ENCODE data around the gene TMTC2.

Gene TMTC2

DNA sequence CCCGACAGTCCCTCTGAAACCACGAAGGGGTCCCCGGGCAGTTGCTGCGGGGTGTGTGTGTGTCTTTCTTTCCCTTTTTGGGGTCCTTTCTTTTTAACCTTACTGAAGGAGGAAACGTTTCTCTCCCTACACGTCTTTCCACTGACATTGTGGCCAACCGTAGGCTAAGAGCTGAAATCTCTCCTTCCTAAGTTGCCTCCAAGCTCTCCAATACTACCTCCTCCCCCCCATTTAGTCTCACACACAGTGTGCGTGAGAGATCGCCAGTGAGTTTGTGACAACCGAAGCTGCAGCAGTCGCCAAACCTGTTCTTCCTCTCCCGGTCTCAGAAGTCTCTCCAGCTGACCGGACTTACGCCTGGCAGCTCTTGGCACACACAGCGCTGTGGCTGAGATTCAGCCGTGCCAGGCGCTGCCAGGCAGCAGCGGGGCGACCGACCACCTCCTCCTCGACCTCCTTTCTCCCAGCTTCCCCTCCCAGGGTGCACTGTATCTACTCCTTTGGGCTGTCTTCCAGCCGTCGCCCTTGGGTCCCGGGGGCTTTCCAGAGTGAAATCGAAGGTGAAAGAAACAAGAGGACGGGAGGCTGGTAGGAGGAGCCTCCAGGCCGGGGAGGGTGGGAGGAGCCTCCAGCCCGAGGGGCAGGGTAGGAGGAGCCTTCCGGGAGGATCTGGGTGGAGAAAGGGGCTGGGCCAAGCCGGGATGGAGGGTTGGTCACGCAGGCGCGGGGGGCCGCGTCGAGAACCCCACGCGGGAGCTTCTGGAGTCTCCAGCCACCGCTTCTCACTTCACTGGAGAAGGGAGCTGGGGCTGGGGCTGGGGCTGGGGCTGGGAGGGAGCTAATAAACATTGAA, at the start of gene TMTC2:
Gene TMTC2 (plus strand): TSS at position 739 of the 853 bp plus-strand sequence.
- DNase-seq = peak; percentile 89
- TF ChIP-seq, protein P1, sequence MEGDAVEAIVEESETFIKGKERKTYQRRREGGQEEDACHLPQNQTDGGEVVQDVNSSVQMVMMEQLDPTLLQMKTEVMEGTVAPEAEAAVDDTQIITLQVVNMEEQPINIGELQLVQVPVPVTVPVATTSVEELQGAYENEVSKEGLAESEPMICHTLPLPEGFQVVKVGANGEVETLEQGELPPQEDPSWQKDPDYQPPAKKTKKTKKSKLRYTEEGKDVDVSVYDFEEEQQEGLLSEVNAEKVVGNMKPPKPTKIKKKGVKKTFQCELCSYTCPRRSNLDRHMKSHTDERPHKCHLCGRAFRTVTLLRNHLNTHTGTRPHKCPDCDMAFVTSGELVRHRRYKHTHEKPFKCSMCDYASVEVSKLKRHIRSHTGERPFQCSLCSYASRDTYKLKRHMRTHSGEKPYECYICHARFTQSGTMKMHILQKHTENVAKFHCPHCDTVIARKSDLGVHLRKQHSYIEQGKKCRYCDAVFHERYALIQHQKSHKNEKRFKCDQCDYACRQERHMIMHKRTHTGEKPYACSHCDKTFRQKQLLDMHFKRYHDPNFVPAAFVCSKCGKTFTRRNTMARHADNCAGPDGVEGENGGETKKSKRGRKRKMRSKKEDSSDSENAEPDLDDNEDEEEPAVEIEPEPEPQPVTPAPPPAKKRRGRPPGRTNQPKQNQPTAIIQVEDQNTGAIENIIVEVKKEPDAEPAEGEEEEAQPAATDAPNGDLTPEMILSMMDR (IDR thresholded peaks at IDR 0.05; ENCODE audit: low read depth, low read length, missing control alignments) = no peak
- in situ Hi-C loops (cut with HindIII; ENCODE audit: low pct_ligation_motif_present, low sequenced_read_pairs) = no loop called here
- H3K27me3 ChIP-seq (replicated peaks) = no peaks in the 10 kb centered on the region
- no peaks in the 10 kb centered on the region for H3K36me3 ChIP-seq (replicated peaks)
- peak within 1 kb of the TSS; percentile 92 for H3K4me3 ChIP-seq (ENCODE audit: low read depth, low read length)
- peak within 1 kb of the TSS; percentile 78 for H3K27ac ChIP-seq

DNA sequence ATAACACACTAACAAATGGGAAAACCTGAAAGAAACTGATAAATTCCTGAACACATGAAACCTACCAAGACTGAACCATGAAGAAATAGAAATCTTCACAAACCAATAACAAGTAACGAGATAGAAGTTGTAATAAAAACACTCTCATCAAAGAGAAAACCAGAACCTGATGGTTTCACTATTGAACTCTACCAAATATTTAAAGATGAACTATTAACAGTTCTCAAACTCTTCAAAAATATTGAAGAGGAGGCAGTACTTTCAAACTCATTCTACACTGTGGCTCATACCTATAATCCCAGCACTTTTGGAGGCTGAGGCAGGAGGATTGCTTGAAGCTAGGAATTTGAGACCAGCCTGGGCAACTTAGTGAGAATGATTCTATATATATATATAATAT, 48.4 kb upstream of the TMTC2 start:
- TF ChIP-seq, protein P1 (IDR thresholded peaks at IDR 0.05; ENCODE audit: low read depth, low read length, missing control alignments) = no peak
- no peak for DNase-seq
- Histone ChIP-seq H3K36me3 (replicated peaks) (no peaks in the 10 kb centered on the region), H3K27ac (no peak overlapping the region), H3K4me3 (ENCODE audit: low read depth, low read length) (no peak overlapping the region), H3K27me3 (replicated peaks) (no peaks in the 10 kb centered on the region)
- in situ Hi-C loops (cut with HindIII; ENCODE audit: low pct_ligation_motif_present, low sequenced_read_pairs) = no loop called here

DNA sequence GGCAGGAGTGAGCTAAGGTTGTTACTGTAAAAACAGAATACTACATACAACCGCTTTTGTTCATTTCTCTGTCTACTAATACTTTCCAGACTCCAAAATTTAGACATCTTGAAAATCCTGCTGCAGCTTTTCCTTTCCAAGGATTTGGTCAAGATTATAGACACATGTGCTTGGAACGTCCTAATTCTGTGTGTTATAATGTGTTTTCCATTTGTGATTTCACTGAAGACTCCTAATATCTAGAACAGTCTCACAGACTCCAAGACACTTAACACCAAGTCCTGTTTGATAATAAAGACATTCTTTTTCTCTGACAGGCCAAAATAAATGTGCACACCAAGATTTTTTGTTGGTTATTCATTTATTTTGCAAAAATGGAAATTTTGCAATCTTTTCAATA, 41.8 kb upstream of the TMTC2 start:
- Histone ChIP-seq H3K27me3 (replicated peaks) (no peaks in the 10 kb centered on the region), H3K36me3 (replicated peaks) (no peaks in the 10 kb centered on the region), H3K4me3 (ENCODE audit: low read depth, low read length) (no peak overlapping the region), H3K27ac (no peak overlapping the region)
- DNase-seq = no peak
- TF ChIP-seq, protein P1 (IDR thresholded peaks at IDR 0.05; ENCODE audit: low read depth, low read length, missing control alignments) = no peak
- in situ Hi-C loops (cut with HindIII; ENCODE audit: low pct_ligation_motif_present, low sequenced_read_pairs) = no loop called here

DNA sequence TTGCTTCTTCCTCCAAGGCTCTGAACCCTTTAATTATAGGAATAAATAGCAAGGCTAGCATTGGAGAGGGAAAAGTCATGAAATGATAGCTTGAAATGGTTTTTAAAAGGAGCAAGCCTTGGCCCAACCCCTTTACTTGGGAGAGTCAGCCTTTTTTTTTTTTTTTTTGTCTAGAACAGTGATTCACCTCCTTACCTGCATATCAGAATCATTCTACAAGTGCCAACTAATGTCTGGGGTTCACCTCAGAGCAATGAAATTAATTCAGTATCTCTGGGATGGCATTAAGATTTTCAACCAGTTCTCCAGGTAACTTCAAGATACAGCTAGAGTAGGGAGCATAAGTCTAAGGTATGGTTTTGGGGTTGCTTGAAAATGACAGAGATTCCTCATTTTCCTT, 41.3 kb upstream of the TMTC2 start:
- TF ChIP-seq, protein P1 (IDR thresholded peaks at IDR 0.05; ENCODE audit: low read depth, low read length, missing control alignments) = no peak
- Histone ChIP-seq H3K4me3 (ENCODE audit: low read depth, low read length) (no peak overlapping the region), H3K27me3 (replicated peaks) (no peaks in the 10 kb centered on the region), H3K36me3 (replicated peaks) (no peaks in the 10 kb centered on the region), H3K27ac (no peak overlapping the region)
- in situ Hi-C loops (cut with HindIII; ENCODE audit: low pct_ligation_motif_present, low sequenced_read_pairs) = no loop called here
- DNase-seq = no peak

DNA sequence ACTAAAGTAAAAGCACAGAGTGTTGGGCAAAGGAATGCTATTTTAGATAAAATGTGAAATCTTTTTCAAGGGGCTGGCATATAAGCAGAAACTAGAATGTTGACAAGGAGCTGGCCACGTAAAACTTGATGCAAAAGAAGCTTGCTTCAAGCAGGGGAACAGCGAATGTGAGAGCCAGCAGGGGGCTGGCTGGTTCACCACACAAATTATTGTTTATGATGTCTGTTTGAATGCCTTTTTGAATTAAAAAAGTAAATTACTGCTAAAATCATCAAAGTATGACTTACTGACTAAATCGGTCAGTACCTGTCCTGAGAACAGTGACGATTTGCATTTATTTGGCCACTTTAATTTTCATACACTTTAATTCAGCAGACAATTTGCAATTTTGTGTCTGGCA, 38.9 kb upstream of the TMTC2 start:
- TF ChIP-seq, protein P1 (IDR thresholded peaks at IDR 0.05; ENCODE audit: low read depth, low read length, missing control alignments) = peak; percentile 24
- no peak for DNase-seq
- H3K4me3 ChIP-seq (ENCODE audit: low read depth, low read length) = no peak overlapping the region
- H3K27me3 ChIP-seq (replicated peaks) = no peaks in the 10 kb centered on the region
- no peaks in the 10 kb centered on the region for H3K36me3 ChIP-seq (replicated peaks)
- in situ Hi-C loops (cut with HindIII; ENCODE audit: low pct_ligation_motif_present, low sequenced_read_pairs) = no loop called here
- H3K27ac ChIP-seq = no peak overlapping the region
